GM19397 (cell line): Measurements from ENCODE around the gene GPR39.

Source experiments
- ATAC-seq: cut with Tn5 transposase; IDR thresholded peaks from one replicate; pipeline ENCODE4 v1.9.1; 2021; ENCODE audit warnings: mild to moderate bottlenecking, moderate library complexity; ENCODE audit not compliant: unreplicated experiment

GPR39 gene

DNA sequence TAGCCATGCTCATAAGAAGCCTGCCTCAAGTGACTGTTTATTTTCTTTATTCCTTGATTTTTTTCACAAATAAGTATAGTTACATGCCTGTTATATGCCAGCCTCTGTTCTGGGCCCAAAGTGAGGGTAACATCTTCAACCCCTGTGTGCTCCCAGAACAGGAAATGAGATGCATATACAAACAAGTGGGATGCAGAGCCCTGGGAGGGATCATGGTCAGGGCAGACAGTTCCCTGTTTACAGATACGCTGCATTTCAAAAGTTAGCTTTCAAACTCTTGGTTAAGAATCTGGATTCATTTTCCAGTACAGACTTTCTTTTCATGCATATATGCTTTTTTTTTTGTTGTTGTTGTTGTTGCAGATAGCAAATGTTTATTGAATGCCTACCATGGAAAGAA lies 24.4 kb downstream of the GPR39 start:
- no peak for ATAC-seq

DNA sequence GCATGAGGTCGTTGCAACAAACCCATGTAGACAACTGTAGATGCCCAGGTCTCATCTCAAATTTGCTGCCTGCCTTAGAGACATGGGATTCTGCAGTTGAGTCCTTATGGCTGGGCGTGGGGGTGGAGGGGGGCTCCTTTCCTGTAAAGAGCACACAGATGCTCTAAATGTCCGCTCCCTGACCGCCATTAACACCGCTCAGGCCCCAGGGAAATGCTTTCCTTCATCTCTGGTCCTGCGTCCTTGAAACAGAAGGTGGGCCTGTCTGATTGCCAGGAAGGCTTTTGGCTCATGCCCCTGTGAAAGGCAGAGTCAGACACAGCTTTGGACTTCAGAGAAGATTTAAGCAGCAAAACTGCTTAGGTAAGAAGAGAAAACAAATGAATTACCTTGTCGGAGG lies 25.7 kb downstream of the GPR39 start:
- no peak for ATAC-seq

DNA sequence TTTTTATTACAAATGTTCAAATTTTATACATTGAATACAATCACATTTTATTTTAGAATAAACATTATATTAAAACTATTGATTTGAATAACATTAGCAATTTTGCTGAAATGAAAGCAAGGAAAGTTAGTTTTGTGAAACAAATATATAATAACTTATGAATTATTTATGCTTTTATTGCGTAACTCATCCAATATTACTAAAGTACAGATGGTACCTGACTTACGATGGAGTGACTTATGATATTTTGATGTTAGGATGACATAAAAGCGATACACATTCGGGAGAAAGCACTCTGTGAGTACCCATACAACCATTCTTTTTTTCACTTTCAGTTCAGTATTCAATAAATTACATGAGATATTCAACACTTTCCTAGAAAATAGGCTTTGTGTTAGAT lies 26.5 kb downstream of the GPR39 start:
- no peak for ATAC-seq

DNA sequence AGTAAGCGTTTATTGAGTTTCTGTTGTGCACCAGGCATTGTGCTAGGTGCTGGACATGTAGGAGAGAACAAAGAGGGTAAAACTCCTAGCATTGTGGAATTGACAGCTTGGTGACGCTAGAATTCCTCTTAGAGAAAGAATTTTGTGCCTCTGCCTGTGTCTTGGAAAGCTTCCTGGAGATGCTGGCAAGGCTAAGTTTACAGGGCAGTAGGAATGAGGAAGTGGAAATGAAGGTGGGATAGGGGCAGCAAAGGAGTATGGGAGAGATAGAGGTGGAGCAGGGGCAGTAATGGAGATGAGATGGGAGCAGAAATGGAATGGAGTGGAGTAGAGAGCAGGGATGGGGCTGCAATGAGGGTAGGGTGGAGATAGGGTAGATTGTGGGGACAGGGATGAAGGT lies 29.8 kb downstream of the GPR39 start:
- ATAC-seq, result no peak

DNA sequence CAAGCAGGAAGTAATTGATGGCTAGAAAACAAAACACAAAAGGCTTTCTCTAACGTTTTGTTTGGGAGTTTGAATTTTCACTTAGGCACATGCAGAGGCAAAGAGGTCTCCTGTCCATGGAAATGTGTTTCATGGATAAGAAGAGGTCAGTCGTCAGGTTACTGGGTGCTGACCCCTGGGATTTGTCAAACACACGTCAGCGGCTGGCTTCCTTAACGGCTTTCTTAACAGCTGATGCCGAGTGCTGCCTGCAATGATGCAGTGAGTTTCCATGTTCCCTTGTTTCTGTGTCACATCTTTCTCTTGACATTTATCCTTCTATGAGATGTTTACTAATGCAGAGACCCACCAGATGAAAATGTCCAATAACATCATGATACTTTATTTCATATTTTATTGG lies 31.7 kb downstream of the GPR39 start:
- ATAC-seq, result no peak

DNA sequence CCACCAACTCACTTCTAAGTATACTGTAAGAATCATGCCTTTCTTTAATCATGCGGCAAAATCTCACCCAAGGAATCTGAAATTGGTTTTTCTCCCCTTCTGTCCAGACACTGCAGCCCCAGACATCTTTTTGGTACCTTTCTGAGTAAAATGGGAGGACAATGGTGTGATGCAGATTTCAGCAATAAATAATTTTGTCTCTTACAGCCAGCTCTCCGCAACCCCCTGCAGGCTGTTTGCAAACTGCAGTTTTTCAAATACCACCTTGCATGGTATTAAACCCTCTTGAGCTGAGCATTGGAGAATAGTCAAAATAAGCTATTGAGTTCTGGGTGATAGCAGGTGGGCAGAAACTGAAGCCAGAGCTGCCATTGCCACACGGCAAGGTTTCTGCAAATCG lies 32.2 kb downstream of the GPR39 start:
- ATAC-seq, result no peak

DNA sequence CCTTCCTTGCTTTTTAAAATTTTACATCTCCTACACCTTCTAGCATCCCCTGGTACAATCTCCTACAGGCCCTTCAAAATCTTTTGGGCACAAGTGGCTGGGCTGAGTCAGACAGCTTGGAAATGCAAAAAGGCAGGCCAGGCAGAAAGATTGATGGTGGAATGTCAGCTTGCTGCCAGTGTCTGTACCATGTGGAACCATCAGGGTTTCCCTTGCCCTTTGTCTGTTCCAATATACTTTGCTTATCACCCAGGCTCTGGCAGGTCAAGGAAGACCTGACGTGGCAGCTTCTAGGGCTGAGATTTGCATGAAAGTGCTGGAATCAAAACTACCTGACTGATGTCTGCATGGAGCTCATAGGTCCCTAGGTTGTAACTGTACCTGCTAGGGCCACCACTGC lies 33.3 kb downstream of the GPR39 start:
- ATAC-seq, result no peak

DNA sequence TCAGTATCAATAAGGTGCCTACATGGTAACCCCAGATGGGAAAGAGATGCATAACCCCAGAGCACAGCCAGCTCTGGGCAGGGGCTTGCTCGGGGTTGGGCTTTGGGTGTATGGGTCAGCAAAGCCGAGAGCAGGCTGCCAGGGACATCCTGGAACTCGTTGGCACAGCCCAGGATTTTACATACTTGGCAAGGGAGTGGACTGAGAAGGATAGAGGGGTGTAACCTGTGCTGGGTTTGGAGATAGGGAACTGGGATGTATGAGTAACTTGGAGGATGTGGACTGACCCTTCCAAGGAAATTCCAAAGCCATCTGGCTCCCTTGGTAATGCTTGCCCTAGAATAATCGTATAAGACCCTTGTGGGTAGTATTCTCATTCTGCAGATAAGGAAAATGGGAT lies 44.2 kb downstream of the GPR39 start:
- ATAC-seq, result no peak

DNA sequence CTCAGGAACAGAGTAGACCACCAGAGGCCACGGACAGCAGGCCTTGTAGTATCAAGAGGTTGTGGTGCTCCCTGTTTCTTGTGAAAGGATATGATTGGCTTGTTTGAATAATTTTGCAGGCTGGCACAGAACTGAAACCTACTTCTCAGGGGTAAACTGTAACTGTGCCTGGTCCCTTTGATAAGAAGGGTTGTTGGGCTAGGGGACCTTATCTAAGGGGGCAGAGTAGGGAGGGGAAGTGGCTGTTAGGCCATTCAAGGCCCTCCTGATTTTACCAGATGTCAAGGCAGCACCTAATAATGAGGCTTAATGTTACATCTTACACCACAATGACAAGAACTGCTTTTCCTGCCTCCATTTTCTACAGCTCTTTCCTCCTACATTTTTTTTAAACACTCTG lies 45.6 kb downstream of the GPR39 start:
- ATAC-seq, result no peak

DNA sequence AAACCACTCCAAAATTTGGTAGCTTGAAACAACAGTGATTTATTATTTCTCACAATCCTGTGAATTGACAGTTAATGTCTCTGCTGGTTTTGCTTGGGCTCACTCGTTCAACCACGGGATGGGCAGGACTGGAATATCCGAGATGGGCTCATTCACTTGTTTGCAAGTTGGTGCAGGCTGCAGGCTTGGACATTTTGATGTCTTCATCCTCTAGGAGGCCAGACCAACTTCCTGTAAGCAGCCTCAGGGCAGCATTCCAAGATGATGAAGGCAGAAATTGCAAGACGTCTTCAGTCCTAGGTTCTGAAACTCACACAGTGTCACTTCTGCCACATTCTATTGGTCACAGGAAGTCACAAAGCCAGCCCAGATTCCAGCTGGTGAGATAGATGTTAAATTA lies 47.1 kb downstream of the GPR39 start:
- no peak for ATAC-seq

DNA sequence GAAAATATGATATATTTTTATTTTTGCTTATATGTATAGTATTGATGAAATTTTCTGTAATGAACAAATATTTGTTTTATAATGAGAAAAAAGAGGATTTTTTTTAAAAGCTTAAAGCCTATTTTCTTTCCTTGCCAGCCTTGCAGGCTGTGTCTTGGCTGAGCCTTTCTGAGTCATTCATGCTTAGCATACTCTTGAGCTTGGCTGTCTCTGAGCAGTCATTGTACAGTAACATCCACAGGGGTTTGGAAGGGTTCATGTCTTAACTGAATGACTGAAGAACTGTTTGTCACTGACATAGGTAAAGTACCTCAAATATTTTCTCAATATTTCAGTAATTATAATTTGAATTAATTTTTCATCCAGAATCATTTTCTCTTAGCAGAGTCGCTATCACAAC lies 49.3 kb downstream of the GPR39 start:
- ATAC-seq, result no peak

DNA sequence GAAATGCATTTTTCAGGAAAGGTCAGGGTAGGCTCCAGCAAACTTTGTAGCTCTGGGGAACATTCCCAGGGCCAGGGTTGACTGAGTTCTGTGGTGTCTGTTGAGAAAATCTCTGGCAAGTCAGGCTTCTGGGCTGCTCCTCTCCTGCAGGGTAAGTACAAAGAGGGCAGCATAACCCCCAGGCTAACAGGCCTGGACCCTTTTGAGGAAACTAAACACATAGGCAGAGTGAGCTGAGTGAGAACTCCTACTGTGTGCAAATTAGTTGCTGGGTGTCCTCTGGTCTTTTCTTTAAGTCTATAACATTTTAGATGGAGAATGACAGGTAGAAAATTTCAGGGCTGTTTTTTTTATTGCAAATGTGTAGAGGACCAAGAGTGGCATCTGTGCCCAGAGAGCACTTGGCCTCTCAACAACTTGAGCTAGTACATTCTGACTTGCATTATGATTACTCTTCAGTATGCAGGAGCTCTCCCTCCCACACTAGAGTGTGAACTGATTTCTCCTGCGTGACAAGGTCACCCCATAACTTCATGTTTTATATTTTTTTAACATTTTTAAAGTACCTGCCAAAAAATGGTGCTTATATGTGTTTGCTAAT lies 49.9 kb downstream of the GPR39 start:
- no peak for ATAC-seq

DNA sequence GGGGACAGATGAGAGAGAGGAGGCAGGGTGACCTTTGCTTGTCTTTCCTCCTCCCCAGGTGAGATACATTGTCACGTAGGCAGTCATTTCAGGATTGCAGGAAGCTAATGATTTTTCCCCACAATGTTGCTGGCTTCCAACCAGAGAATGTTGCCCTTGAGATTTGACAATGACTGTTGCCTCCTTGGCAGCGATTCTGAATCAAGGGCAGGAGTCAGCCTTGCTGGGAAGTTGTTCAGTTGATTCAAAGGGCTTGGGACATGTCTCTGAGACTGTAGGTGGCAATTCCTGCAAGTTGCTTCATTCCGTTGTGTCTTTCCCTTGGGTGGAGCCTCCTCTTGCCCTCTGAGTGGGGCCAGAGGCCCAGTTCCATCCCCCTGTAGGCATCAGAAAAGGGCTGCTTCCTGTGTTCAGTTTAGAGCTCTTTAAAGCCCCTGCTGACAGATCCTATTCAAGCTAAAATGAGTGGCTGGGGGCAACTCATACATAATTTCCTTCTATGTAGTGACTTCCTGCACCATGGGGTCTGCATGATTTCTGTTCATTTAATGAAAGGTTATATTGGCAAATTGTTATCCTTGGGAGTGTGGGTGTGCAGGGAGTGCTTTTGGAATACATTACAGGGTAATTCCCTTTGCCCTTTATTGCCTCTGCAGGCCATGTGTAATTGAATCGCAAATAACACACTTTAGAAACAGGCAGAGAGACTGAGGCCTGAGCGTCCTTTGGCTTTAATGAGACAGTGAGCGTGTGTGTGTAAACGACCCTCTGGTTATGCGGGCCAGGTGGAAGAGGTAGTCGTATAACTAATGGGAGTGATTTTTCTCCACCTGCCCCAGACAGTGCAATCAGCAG lies 52.4 kb downstream of the GPR39 start:
- ATAC-seq, result no peak

DNA sequence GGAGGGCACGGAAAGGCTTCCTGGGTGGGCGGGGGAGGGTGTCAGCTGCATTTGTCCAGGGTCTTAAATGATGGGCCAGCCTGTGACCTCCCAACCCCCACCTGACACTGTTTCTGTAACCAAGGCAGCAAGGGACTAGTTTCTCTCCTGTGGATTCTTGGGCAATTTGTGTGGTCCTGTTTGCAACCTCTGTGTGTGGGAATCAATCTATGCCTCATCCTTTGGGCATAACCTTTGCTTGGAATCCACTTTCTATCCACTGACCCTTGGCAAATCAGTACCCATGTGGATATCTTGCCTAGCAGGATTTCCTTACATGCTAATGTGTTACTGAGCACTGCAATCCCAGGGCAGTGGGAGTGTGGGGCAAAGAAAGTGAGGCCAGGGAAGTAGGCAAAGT lies 54.1 kb downstream of the GPR39 start:
- ATAC-seq, result no peak

DNA sequence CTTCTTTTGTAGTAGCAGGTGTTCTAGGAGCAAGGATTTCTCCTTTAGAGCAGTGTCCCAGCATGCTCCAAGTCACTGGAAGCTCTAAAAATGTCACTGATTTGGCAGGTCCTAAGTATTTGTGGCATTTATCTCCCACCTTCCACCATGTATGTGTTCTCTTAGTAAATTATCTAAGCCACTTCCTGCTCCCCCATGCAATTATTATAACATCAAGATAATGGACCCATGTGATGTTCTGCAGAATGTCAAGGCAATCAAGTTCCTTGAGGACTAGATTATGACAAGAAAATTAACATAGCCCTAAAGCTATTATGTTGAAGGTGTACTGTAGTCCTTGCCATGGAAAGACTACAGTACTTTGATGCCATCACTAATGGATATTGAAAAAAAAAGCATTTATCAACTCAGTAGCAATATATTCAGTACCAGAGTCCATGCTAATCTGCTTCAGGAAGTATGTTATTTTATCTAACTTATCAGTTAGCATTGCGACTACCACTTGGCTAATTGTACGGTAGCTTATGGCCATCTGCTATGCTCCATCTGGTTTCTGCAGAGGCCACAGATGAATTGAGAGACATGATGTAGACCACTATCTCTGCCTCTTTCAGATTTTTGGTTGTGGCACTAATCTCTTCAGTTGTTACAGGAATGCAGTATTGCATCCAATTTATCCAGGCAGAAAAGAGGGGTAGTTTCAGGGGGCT lies 56.7 kb downstream of the GPR39 start:
- ATAC-seq, result no peak

DNA sequence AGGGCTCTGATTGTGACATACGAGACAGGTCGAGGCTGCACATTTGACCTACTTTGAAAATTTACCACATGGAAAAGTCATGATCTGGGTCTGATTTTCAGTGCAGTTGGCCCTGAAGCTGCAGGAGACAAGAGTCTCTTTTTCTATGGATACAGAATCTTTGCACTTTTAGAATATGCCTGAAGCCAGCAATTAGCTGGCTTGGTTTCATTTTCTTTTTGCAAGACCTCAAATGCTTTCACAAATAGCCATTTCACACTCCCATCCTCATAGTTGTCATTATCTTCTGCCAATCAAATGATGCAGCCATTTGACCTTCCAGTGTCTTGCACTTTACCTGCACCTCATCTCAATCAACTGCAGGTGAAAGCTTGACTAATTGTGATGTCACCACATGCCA lies 59.0 kb downstream of the GPR39 start:
- no peak for ATAC-seq

DNA sequence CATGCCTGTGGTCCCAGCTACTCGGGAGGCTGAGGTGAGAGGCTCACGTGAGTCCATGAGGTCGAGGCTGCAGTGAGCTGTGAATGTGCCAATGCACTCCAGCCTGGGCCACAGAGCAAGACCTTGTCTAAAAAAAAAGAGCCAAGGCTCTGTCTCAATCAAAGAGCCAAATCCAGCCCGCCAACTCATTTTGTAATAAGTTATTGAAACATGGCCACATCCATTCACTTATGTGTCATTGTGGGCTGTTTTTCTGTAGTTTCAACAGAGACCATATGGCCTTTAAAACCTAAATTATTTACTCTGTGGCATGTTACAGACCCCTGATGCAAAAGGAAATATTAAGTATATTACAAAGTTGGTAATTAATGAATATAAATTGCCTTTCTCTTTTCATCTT lies 60.8 kb downstream of the GPR39 start:
- ATAC-seq, result no peak

DNA sequence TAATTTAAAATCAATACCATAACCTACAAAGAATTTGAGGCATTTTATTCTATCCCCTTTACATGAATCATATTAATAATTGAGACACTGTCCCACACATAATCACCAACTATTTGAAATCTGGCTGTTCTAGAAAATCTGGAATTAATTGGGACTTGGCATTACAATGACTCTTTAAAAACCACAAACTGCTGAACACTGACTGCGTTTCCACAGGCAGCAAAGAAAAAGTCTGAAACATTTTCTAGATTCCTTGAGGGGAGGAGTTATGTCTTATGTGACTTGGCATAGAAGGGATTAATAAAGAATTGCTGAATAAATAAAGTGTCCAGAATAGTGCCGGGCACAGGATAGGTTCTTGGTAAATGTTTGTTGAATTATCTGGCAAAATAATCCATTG lies 61.4 kb downstream of the GPR39 start:
- ATAC-seq, result no peak

DNA sequence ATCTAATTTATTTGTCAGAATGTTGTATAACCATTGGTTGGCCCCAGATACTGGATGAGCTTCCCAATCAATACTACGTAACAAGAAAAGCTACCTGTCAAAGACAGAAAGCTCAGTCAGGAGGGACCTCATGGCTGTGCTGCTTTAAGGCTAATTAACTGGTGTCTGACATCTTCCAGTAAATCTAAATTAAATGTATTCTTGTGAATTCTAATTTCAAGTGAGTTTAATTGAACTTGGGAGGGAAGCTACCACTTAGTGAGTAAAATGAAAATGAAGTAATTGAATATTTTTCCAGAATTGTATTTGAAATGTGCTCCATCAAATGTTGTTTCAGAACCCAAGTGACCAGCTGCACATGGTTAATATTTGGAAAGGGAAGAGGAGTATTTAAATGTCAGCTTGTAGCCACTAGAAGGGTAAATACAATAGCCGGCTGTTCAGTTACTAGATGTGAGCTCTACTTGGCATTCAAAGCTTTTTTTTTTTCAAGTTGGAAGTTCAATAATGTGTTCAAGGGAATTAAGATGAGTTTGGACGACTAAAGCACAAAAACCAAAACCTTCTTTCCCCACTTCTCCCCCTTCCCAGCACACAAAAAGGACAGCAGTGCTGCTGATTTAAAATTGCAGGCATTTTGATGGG lies 62.0 kb downstream of the GPR39 start:
- ATAC-seq, result no peak

DNA sequence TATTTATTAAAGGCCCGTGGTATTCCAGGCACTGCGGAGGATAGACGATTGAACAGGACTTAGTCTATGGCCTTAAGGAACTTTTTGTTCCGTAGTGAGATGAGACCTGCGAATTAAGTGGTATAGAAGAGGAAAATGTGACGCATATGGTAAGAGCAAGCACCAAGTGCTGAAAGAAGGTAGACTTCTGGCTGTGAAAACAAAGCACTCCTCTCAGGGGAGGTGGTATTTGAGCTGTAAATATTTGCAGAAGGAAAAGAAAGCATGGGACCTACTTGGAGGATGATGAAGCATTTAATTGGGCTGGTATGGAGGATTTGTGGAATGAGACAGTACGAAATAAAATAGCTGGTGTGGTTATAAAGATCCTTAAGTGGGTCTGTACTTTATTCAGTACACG lies 62.5 kb downstream of the GPR39 start:
- ATAC-seq, result no peak

DNA sequence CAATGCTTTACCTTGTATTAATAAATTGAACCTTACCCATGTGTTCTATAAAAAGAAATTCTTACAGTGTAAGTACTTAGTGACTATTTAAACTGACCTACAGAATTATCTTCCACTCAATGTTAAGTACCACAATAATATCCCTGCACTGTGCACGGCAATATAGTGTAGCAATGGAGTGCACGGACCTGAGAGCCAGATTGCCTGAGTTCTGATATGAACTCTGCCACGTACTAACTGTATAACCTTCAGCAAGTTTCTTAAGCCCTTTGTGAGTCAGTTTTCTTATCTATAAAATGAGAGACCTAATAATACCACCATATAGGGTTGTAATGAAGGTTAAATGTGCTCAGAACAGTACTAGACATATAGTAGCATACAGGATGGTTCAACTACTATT lies 66.2 kb downstream of the GPR39 start:
- no peak for ATAC-seq

DNA sequence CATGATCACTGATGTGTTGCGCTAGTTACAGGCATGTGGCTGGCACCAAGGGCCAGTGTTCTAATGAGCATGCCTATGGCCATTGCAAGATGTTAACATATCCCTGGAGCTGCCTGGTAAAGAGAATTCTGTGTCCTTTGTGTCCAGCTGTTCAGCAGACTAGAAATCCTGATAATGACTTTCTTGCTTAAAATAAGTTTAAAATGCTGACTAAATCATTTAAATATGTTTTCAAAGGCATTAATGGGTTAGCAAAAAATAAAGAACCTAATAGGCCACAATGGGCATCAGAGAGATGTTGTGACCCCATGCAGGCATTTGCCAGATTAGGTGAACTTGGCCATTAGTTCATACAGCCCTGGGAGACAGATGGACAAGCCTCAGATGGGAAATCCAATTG lies 67.5 kb downstream of the GPR39 start:
- no peak for ATAC-seq
